Measurements from ENCODE around the gene CNTN5. TPM values are rescaled to one million over a fixed set of nuclear protein-coding genes. Genes with fewer than 3 reads are reported as not detected.

Gene CNTN5
- total RNA-seq, 1 experiment from 2014 or later = not detected

DNA sequence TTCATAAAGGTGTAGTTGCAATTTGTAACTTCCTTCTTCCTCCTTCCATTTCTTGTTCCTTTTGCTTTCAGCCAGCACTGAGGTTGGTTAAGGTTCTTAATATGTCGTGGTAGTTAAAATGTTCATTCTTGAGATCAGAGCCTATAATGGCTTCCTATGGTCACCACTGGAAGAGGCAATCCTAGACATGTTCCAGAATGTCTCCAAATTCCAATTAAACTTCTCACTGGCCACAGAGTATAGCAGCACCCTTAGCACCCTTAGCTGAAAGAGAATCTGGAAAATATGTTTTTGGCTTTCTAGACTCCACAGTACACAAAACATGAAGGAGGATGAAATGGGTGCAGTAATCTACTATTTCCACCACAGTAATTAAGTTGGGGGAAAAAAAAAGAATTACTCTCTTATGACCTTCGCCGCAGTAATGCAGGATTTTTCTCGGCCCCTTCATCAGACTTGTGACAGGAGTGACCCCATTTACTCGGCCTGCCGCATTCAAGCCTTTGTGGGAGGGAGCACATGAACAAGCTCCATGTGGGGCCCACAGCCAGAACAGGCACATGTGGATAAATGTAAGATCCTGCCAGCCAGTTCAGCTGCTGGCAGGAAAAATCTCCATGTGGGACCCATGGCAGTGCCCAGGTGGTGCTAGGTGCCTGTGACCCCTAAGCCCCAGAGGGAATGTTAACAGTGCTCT, 1317.5 kb downstream of the CNTN5 start:
- no peak overlapping the region for H3K4me3 ChIP-seq (ENCODE audit: low read length)
- ATAC-seq (no peak), DNase-seq (no peak)
- H3F3A ChIP-seq (ENCODE audit: low read length, unreplicated experiment) = no peaks in the 10 kb centered on the region
- no peaks in the 10 kb centered on the region for H3K9me2 ChIP-seq (replicated peaks; ENCODE audit: low read length)
- no peaks in the 10 kb centered on the region for H3K36me3 ChIP-seq (ENCODE audit: low read depth, low read length)
- peaks cover 68% of the 10 kb centered on the region for H3K27me3 ChIP-seq (ENCODE audit: low read length)
- intact Hi-C loops (cut with micrococcal nuclease) = no loop called here
- ChIA-PET POLR2A (ENCODE audit: unreplicated experiment) (no interaction called here), CTCF (no interaction called here)
- no TSS peak for BruUV-seq (replicated peaks)
- TF ChIP-seq, protein P1, sequence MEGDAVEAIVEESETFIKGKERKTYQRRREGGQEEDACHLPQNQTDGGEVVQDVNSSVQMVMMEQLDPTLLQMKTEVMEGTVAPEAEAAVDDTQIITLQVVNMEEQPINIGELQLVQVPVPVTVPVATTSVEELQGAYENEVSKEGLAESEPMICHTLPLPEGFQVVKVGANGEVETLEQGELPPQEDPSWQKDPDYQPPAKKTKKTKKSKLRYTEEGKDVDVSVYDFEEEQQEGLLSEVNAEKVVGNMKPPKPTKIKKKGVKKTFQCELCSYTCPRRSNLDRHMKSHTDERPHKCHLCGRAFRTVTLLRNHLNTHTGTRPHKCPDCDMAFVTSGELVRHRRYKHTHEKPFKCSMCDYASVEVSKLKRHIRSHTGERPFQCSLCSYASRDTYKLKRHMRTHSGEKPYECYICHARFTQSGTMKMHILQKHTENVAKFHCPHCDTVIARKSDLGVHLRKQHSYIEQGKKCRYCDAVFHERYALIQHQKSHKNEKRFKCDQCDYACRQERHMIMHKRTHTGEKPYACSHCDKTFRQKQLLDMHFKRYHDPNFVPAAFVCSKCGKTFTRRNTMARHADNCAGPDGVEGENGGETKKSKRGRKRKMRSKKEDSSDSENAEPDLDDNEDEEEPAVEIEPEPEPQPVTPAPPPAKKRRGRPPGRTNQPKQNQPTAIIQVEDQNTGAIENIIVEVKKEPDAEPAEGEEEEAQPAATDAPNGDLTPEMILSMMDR (conservative IDR thresholded peaks at IDR 0.05; ENCODE audit: low read depth, low read length) = no peak
- H2AFZ ChIP-seq (ENCODE audit: low read length) = no peak overlapping the region
- H4K20me1 ChIP-seq (ENCODE audit: low read length) = no peaks in the 10 kb centered on the region
- H3K4me1 ChIP-seq (ENCODE audit: insufficient read depth, low read length) = no peaks in the 10 kb centered on the region
- H3K79me2 ChIP-seq (ENCODE audit: low read length) = no peaks in the 10 kb centered on the region
- H3K9ac ChIP-seq (ENCODE audit: low read length) = no peak overlapping the region
- H3K27ac ChIP-seq (ENCODE audit: low read length) = no peak overlapping the region
- H3K9me3 ChIP-seq (ENCODE audit: low read length) = no peaks in the 10 kb centered on the region
- no peak overlapping the region for H3K4me2 ChIP-seq (ENCODE audit: low read length)

DNA sequence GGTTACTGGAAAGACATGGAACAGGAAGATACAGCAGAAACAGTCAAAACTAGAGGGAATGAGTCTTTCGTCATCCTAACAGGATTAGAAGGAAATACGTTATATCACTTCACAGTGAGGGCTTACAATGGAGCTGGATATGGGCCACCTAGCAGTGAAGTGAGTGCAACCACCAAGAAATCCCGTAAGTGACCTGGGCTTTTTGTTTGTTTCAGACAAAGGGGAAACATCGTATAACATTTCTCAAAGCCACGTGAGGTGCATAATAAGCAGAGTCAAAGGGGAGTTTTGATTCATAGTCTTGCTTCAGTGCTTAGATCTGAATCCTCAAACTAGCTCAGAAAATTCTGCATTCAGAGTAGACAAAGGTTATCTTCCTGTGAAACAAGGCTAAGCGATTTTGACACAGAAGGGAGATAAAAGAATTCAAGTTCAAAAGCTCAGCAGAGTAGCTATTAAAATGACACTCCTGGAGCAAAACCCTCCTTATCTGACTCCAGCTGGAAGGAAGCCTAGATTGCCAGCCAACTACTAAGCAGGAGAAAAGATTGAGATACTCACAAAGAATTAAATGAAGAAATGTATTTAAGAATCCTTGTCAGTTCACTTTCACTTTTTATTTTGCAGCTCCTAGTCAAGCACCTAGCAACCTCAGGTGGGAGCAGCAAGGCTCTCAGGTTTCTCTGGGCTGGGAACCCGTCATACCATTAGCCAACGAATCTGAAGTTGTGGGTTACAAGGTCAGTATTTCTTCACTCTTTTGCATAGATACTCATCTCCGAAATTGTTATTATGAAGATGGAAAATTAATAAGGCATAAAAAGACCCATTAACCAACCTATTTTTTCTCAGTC, 1319.9 kb downstream of the CNTN5 start:
- Histone ChIP-seq H3K9me2 (replicated peaks; ENCODE audit: low read length) (no peaks in the 10 kb centered on the region), H3K27ac (ENCODE audit: low read length) (no peak overlapping the region), H3K4me1 (ENCODE audit: insufficient read depth, low read length) (no peaks in the 10 kb centered on the region), H3F3A (ENCODE audit: low read length, unreplicated experiment) (no peaks in the 10 kb centered on the region), H3K79me2 (ENCODE audit: low read length) (no peaks in the 10 kb centered on the region), H3K9ac (ENCODE audit: low read length) (no peak overlapping the region), H3K4me2 (ENCODE audit: low read length) (no peak overlapping the region), H3K27me3 (ENCODE audit: low read length) (peaks cover 79% of the 10 kb centered on the region), H2AFZ (ENCODE audit: low read length) (no peak overlapping the region), H3K4me3 (ENCODE audit: low read length) (no peak overlapping the region), H4K20me1 (ENCODE audit: low read length) (no peaks in the 10 kb centered on the region), H3K9me3 (ENCODE audit: low read length) (no peaks in the 10 kb centered on the region), H3K36me3 (ENCODE audit: low read depth, low read length) (no peaks in the 10 kb centered on the region)
- TF ChIP-seq, protein P1 (conservative IDR thresholded peaks at IDR 0.05; ENCODE audit: low read depth, low read length) = no peak
- no peak for TF ChIP-seq EZH2phosphoT487 (IDR thresholded peaks at IDR 0.05; ENCODE audit: borderline replicate concordance, low read length)
- TF ChIP-seq EZH2 (IDR thresholded peaks at IDR 0.05; ENCODE audit: low read length, unreplicated experiment) = no peak
- no TSS peak for BruUV-seq (replicated peaks)
- intact Hi-C loops (cut with micrococcal nuclease) = no loop called here
- ChIA-PET POLR2A (ENCODE audit: unreplicated experiment) (no interaction called here), CTCF (no interaction called here)
- ATAC-seq (no peak), DNase-seq (no peak)

DNA sequence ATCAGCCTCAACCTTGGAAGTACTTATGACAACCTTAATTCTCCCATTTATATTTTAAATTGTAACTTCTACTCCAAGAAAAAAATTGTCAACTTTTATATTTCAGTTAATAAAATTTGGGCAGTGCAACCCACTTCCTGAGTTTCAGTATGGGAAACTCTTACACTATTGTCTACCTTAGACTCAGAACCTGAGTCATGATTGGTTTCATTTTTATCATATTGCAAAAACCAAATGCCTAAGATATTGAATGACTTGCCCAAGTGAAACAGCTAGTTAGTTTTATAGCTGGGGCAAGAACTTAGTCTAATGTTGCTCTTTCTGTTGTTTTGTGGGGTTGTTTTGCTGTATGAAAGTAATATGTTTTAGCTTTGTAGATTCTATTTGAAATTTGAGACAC, 1332.3 kb downstream of the CNTN5 start:
- BruUV-seq (replicated peaks) = no TSS peak
- intact Hi-C loops (cut with micrococcal nuclease) = no loop called here
- H2AFZ ChIP-seq (ENCODE audit: low read length) = no peak overlapping the region
- H3K79me2 ChIP-seq (ENCODE audit: low read length) = no peaks in the 10 kb centered on the region
- H3K27ac ChIP-seq (ENCODE audit: low read length) = no peak overlapping the region
- no peak overlapping the region for H3K4me3 ChIP-seq (ENCODE audit: low read length)
- ChIA-PET POLR2A (ENCODE audit: unreplicated experiment) (no interaction called here), CTCF (no interaction called here)
- no peaks in the 10 kb centered on the region for H3F3A ChIP-seq (ENCODE audit: low read length, unreplicated experiment)
- H3K27me3 ChIP-seq (ENCODE audit: low read length) = peaks cover 22% of the 10 kb centered on the region
- no peaks in the 10 kb centered on the region for H3K9me3 ChIP-seq (ENCODE audit: low read length)
- ATAC-seq = no peak
- no peaks in the 10 kb centered on the region for H3K36me3 ChIP-seq (ENCODE audit: low read depth, low read length)
- TF ChIP-seq, protein P1 (conservative IDR thresholded peaks at IDR 0.05; ENCODE audit: low read depth, low read length) = no peak
- TF ChIP-seq EZH2 (IDR thresholded peaks at IDR 0.05; ENCODE audit: low read length, unreplicated experiment) = no peak
- no peak for TF ChIP-seq EZH2phosphoT487 (IDR thresholded peaks at IDR 0.05; ENCODE audit: borderline replicate concordance, low read length)
- H3K9ac ChIP-seq (ENCODE audit: low read length) = no peak overlapping the region
- DNase-seq = peak; percentile 22
- H3K4me2 ChIP-seq (ENCODE audit: low read length) = no peak overlapping the region
- H3K9me2 ChIP-seq (replicated peaks; ENCODE audit: low read length) = no peaks in the 10 kb centered on the region
- no peaks in the 10 kb centered on the region for H3K4me1 ChIP-seq (ENCODE audit: insufficient read depth, low read length)
- no peaks in the 10 kb centered on the region for H4K20me1 ChIP-seq (ENCODE audit: low read length)
